Skeletal muscle tissue (tissue), 5 donors: Measurements from ENCODE around the gene OR2T11. TPM values are rescaled to one million over a fixed set of nuclear protein-coding genes. Genes with fewer than 3 reads are reported as not detected.
"Not testable (repeated sequence)": the region's sequence is repeated elsewhere in the genome, so short reads cannot be mapped to it uniquely, and the experiment has no call there.

Experiments used
- H3K27ac ChIP-seq: one replicate; pipeline ENCODE4 v1.7.0; 2013; ENCODE audit warnings: mild to moderate bottlenecking, low read depth, low read length, inconsistent platforms
- H3K27me3 ChIP-seq, 3 donors: one replicate each; pipeline ENCODE4 v1.7.0; 2013; ENCODE audit warnings: low read length in 3 of 3; ENCODE audit not compliant: control insufficient read depth in 3 of 3, insufficient read depth in 3 of 3
- H3K36me3 ChIP-seq, 3 donors: one replicate each; pipeline ENCODE4 v1.7.0; 2013; ENCODE audit warnings: low read length in 3 of 3; ENCODE audit not compliant: control insufficient read depth in 3 of 3, insufficient read depth in 3 of 3
- H3K4me1 ChIP-seq, 3 donors: one replicate each; pipeline ENCODE4 v1.7.0; 2013; ENCODE audit warnings: low read length in 3 of 3, mild to moderate bottlenecking in 3 of 3; ENCODE audit not compliant: control insufficient read depth in 3 of 3, insufficient read depth in 3 of 3
- H3K4me3 ChIP-seq, 3 donors: one replicate each; pipeline ENCODE4 v1.7.0; 2013; ENCODE audit warnings: low read length in 3 of 3
- H3K9ac ChIP-seq, 3 donors: one replicate each; pipeline ENCODE4 v1.7.0; 2013; ENCODE audit warnings: low read length in 3 of 3, mild to moderate bottlenecking in 3 of 3, moderate library complexity in 2 of 3, low read depth in 1 of 3
- H3K9me3 ChIP-seq, 3 donors: one replicate each; pipeline ENCODE4 v1.7.0; 2013; ENCODE audit warnings: low read length in 3 of 3; ENCODE audit not compliant: control insufficient read depth in 3 of 3
- small RNA-seq: library from RNA; depleted of rRNA; stranded (forward); fragments of <200 nt; gene quantifications from one replicate; pipeline ENCODE3, GENCODE V24; 2014
- total RNA-seq: library from RNA; depleted of rRNA; stranded (reverse); fragments of >200 nt; gene quantifications from one replicate; pipeline ENCODE4 v1.2.3, GENCODE V29; 2014
- donor health status: Osteomylitis.

OR2T11 gene
- total RNA-seq, 1 donor from 2014 or later, result not detected

DNA sequence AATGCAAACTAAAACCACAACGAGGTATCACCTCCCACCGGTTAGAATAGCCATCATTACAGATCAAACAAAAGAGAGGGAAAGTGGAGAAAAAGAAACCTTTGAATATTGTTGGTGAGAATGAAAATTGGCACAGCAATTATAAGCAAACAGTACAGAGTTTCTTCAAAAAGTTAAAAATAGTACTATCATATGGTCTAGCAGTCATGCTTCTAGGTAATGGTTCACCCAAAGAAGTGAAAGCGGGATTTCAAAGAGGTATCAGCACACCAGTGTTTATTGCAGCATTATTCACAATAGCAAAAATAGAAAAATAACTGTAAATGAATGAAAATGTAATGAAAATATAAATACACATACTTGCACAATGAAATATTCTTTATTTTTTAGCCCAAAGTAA, 45.6 kb downstream of the OR2T11 start:
- Histone ChIP-seq H3K36me3 (no peaks in the 10 kb centered on the region), H3K9me3 (no peaks in the 10 kb centered on the region), H3K4me3 (no peak overlapping the region), H3K4me1 (no peaks in the 10 kb centered on the region), H3K27ac (no peak overlapping the region), H3K9ac (no peak overlapping the region), H3K27me3 (no peaks in the 10 kb centered on the region)

DNA sequence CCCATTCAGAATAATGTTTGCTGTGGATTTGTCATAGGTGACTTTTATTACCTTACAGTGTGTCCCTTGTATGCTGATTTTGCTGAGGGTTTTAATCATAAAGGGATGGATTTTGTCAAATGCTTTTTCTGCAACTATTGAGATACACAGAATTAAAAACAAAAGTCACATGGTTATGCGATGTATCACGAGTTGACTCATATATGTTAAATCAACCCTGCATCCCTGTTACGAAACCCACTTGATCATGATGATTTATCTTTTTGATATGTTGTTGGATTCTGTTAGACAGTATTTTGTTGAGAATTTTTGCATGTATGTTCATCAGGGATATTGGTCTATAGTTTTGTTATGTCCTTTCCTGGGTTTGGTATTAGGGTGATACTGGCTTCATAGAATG, 49.6 kb downstream of the OR2T11 start:
- Histone ChIP-seq H3K4me1 (no peaks in the 10 kb centered on the region), H3K9me3 (no peaks in the 10 kb centered on the region), H3K27ac (no peak overlapping the region), H3K9ac (no peak overlapping the region), H3K4me3 (no peak overlapping the region), H3K27me3 (no peaks in the 10 kb centered on the region), H3K36me3 (no peaks in the 10 kb centered on the region)

DNA sequence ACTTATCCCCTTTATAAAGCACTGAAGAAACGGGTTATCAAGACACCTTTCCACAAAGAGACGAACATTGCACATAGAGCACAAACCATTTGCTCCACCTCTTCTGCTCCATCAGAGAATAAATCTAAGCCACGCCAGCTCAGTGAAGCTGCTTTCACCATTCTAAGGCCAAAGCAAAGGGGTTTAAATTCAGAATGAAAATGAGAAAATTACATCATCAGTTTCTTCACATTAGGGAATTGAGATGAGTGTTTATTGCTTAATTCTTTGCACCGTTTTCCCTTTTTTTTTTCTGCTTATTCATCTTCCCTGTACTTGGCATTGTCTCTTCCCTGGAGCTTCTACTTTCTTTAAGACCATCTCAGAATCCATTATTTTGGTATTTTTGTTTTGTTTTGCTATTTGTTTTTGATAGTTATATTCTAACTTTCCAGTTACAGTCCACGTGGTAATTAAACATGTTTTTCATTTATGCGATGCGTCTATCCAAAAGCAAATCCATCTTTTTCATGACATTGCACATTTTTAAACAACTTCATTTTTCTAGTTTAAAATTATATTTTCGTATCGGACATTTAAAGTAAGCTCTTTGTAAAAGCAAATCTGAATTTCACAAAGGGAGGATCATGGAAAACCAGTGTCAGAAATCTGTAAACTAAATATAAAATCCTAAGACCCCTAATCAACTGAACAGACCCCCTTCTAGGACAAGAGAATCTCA, 58.5 kb downstream of the OR2T11 start:
- H3K27me3 ChIP-seq, result no peaks in the 10 kb centered on the region
- H3K4me3 ChIP-seq, result no peak overlapping the region
- no peaks in the 10 kb centered on the region for H3K9me3 ChIP-seq
- no peak overlapping the region for H3K27ac ChIP-seq
- no peaks in the 10 kb centered on the region for H3K36me3 ChIP-seq
- H3K9ac ChIP-seq, result no peak overlapping the region
- H3K4me1 ChIP-seq, result no peaks in the 10 kb centered on the region

DNA sequence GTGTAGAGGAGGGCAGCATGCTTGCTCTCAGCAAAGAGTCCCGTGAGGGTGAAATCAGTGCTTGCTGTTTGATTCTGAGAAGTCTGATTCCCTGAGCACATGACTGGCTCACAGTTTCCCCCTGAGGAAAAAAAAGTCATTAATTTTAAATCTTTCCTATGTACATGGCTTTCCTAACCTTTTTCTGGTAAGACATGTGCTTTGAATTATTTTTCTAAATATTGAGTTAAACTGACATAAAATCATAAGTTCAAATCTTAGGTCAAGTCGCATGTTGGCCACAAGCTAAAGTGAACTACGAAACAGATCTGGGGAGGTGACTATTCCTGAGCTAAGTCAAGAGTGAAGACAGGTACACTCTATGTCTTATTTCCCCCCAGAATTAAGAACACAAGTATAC, 60.2 kb downstream of the OR2T11 start, which contains the start of gene OR2T34:
TSS of gene OR2T34 (minus strand) at position 101 of the 400 bp plus-strand sequence. CDS start at position 101, 0 bp downstream.
- H3K4me3 ChIP-seq, H3K36me3 ChIP-seq, H3K27ac ChIP-seq, H3K27me3 ChIP-seq, H3K9ac ChIP-seq, H3K4me1 ChIP-seq, H3K9me3 ChIP-seq: not testable (repeated sequence)

GRCh38 chr1:248573856-248574255, 61.0 kb downstream of the OR2T11 start:
- not testable (repeated sequence) for H3K27ac ChIP-seq, H3K27me3 ChIP-seq, H3K36me3 ChIP-seq, H3K9ac ChIP-seq, H3K4me1 ChIP-seq, H3K4me3 ChIP-seq, H3K9me3 ChIP-seq

Small RNAs within 50 kb of the gene (small RNA-seq; reads per million reads assigned to genes)
- gene RF00019, result not detected

Other genes starting within 250 kb of the OR2T11 start
- gene OR2T1, start 232.0 kb downstream of the OR2T11 start, total RNA-seq, result not detected
- not detected for gene OR2T2, start 189.5 kb downstream of the OR2T11 start, total RNA-seq
- not detected for gene OR2T3, start 161.7 kb downstream of the OR2T11 start, total RNA-seq
- gene OR2T5, start 146.5 kb downstream of the OR2T11 start, total RNA-seq, result not detected
- gene OR2G6, start 127.0 kb downstream of the OR2T11 start, total RNA-seq, result not detected
- not detected for gene OR2T29, start 72.3 kb downstream of the OR2T11 start, total RNA-seq
- not detected for gene OR2T34, start 60.3 kb downstream of the OR2T11 start, total RNA-seq
- not detected for gene OR2T10, start 37.4 kb downstream of the OR2T11 start, total RNA-seq
- gene OR2T35, start 10.2 kb upstream of the OR2T11 start, total RNA-seq, result not detected
- gene OR2T27, start 20.4 kb upstream of the OR2T11 start, total RNA-seq, result not detected
- gene OR14I1, start 67.7 kb upstream of the OR2T11 start, total RNA-seq, result not detected
- not detected for gene LYPD8, start 120.7 kb upstream of the OR2T11 start, total RNA-seq
- 19.3 TPM for gene SH3BP5L, start 190.8 kb upstream of the OR2T11 start, total RNA-seq
- gene ZNF672, start 203.1 kb upstream of the OR2T11 start, total RNA-seq, result 15.7 TPM
- 5.7 TPM for gene ZNF692, start 224.0 kb upstream of the OR2T11 start, total RNA-seq